Measurements from ENCODE around the gene PRKCE.

DNA sequence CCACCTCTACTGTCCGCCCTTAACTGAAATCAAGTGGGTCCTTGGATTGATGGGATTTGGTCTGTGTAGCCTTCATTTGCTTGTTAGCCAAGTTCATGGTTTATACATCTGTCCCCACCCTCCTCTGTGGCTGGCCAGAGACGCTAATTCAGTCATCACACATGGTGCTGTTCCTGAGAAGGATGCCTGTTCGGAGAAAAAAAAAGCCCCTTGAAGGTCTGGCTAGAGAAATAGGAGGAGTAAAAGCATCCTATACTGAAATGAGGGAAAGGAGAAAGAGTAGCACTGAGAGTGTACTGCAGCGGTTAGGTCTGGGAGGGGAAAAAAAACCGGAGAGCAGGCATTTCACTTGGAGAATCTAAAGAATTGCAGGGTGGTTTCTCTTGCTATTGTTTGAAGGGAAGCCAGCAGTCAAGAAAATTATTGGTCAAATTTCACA, 465.1 kb downstream of the PRKCE start:
- TF ChIP-seq, protein P1, sequence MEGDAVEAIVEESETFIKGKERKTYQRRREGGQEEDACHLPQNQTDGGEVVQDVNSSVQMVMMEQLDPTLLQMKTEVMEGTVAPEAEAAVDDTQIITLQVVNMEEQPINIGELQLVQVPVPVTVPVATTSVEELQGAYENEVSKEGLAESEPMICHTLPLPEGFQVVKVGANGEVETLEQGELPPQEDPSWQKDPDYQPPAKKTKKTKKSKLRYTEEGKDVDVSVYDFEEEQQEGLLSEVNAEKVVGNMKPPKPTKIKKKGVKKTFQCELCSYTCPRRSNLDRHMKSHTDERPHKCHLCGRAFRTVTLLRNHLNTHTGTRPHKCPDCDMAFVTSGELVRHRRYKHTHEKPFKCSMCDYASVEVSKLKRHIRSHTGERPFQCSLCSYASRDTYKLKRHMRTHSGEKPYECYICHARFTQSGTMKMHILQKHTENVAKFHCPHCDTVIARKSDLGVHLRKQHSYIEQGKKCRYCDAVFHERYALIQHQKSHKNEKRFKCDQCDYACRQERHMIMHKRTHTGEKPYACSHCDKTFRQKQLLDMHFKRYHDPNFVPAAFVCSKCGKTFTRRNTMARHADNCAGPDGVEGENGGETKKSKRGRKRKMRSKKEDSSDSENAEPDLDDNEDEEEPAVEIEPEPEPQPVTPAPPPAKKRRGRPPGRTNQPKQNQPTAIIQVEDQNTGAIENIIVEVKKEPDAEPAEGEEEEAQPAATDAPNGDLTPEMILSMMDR (IDR thresholded peaks at IDR 0.05): no peak
- TF ChIP-seq POLR2A (IDR thresholded peaks at IDR 0.05): no peak

Measured in body of pancreas (tissue), 4 donors.